K562 (cell line): ENCODE measurements around the gene PGA3.

ENCODE experiments used
- HOXB6 ChIP-seq: fragments of 250-450 bp; sonication (Bioruptor Pico); IDR thresholded peaks from 2 replicates; pipeline ENCODE4 v1.5.1; 2022; ENCODE audit warnings: mild to moderate bottlenecking, borderline replicate concordance
- MTF1 ChIP-seq: fragments of 250-450 bp; sonication (Bioruptor Pico); IDR thresholded peaks from 2 replicates; pipeline ENCODE4 v1.9.0; 2021; ENCODE audit warnings: moderate library complexity, mild to moderate bottlenecking, inconsistent platforms, borderline replicate concordance
- TF ChIP-seq, protein P1 (sequence below): fragments of 150-350 bp; conservative IDR thresholded peaks from 2 replicates; pipeline ENCODE4 v1.6.1; 2014; ENCODE audit warnings: low read length

DNA sequence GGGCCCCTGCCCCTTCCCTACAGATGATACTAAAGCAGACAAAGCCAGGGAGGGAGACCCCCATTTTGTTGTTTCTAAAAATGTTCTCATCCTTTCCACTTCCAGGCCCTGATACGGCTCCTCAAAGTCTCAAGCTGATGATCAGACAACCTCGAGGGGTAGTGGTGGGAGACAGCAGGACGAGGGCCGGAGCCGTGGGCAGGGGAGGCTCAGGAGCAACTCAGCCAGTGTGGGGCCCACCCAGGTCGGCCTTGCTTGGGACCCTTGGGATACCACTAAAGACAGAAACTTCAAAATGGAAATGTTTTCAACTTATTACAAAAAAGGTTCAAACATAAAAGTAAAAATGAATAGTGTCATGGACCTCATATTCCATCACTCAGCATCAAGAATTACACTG, 26.9 kb upstream of the PGA3 start:
- TF ChIP-seq MTF1 (CRISPR knock-in tag) (no peak), HOXB6 (CRISPR knock-in tag) (no peak)
- TF ChIP-seq, protein P1, sequence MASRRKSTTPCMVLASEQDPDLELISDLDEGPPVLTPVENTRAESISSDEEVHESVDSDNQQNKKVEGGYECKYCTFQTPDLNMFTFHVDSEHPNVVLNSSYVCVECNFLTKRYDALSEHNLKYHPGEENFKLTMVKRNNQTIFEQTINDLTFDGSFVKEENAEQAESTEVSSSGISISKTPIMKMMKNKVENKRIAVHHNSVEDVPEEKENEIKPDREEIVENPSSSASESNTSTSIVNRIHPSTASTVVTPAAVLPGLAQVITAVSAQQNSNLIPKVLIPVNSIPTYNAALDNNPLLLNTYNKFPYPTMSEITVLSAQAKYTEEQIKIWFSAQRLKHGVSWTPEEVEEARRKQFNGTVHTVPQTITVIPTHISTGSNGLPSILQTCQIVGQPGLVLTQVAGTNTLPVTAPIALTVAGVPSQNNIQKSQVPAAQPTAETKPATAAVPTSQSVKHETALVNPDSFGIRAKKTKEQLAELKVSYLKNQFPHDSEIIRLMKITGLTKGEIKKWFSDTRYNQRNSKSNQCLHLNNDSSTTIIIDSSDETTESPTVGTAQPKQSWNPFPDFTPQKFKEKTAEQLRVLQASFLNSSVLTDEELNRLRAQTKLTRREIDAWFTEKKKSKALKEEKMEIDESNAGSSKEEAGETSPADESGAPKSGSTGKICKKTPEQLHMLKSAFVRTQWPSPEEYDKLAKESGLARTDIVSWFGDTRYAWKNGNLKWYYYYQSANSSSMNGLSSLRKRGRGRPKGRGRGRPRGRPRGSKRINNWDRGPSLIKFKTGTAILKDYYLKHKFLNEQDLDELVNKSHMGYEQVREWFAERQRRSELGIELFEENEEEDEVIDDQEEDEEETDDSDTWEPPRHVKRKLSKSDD: no peak
